HepG2 (cell line): ENCODE results near the gene MTA1. TPM values are rescaled to one million over a fixed set of nuclear protein-coding genes. Genes with fewer than 3 reads are reported as not detected.

ENCODE experiments used
- ATF7-NPFF ChIP-seq: sonication (generic); formaldehyde crosslinking; IDR thresholded peaks from 2 replicates; pipeline ENCODE4 v1.8.1; 2023; ENCODE audit warnings: mild to moderate bottlenecking, low read depth, missing genetic modification reagents, moderate library complexity
- CTCF ChIP-seq: sonication (generic); formaldehyde crosslinking; IDR thresholded peaks from 2 replicates; pipeline ENCODE4 v1.5.0; 2020; ENCODE audit warnings: mild to moderate bottlenecking, missing genetic modification reagents, moderate library complexity
- GATAD1 ChIP-seq: IDR thresholded peaks from 2 replicates; pipeline ENCODE4 v1.6.1; 2016; ENCODE audit warnings: missing genetic modification reagents, missing compliant biosample characterization
- HDAC1 ChIP-seq: sonication (generic); formaldehyde crosslinking; IDR thresholded peaks from 2 replicates; pipeline ENCODE4 v1.5.1; 2020; ENCODE audit warnings: mild to moderate bottlenecking, missing genetic modification reagents
- MNT ChIP-seq: fragments of 450-650 bp; IDR thresholded peaks from 2 replicates; pipeline ENCODE4 v1.6.1; 2016
- NONO ChIP-seq, 2 experiments: fragments of 450-650 bp in 1 of 2; sonication (generic) in 1 of 2; formaldehyde crosslinking in 1 of 2; IDR thresholded peaks in 1 of 2; conservative IDR thresholded peaks in 1 of 2; 2 replicates each; pipeline versions ENCODE4 v1.6.1 to v1.8.0; 2017 to 2022; ENCODE audit warnings: mild to moderate bottlenecking in 1 of 2, missing genetic modification reagents in 1 of 2, moderate library complexity in 1 of 2
- PHF20 ChIP-seq: sonication (generic); formaldehyde crosslinking; IDR thresholded peaks from 2 replicates; pipeline ENCODE4 v1.5.0; 2020; ENCODE audit warnings: mild to moderate bottlenecking, missing genetic modification reagents
- RAD21 ChIP-seq: fragments of 450-650 bp; formaldehyde crosslinking; IDR thresholded peaks from 2 replicates; pipeline ENCODE4 v1.5.0; 2020; ENCODE audit warnings: mild to moderate bottlenecking
- TCF12 ChIP-seq, 2 experiments: fragments of 450-650 bp in 1 of 2; sonication (generic) in 1 of 2; formaldehyde crosslinking in 1 of 2; IDR thresholded peaks; 2 replicates each; pipeline versions ENCODE4 v1.6.1 to v1.8.0; 2017 to 2022; ENCODE audit warnings: antibody characterized with exemption in 1 of 2, mild to moderate bottlenecking in 1 of 2, missing genetic modification reagents in 1 of 2, moderate library complexity in 1 of 2
- ZFP36L1 ChIP-seq: sonication (generic); formaldehyde crosslinking; IDR thresholded peaks from 2 replicates; pipeline ENCODE4 v1.8.0; 2022; ENCODE audit warnings: mild to moderate bottlenecking, missing genetic modification reagents, moderate library complexity
- ZHX1 ChIP-seq: sonication (generic); formaldehyde crosslinking; IDR thresholded peaks from 2 replicates; pipeline ENCODE4 v1.8.1; 2022; ENCODE audit warnings: low read depth, mild to moderate bottlenecking, missing genetic modification reagents
- ZMAT3 ChIP-seq: sonication (generic); formaldehyde crosslinking; conservative IDR thresholded peaks from 2 replicates; pipeline ENCODE4 v1.7.0; 2021; ENCODE audit warnings: missing genetic modification reagents
- ZNF709 ChIP-seq: sonication (generic); formaldehyde crosslinking; IDR thresholded peaks from 2 replicates; pipeline ENCODE4 v1.5.0; 2020; ENCODE audit warnings: mild to moderate bottlenecking, missing genetic modification reagents
- ZNF772 ChIP-seq: sonication (generic); formaldehyde crosslinking; IDR thresholded peaks from 2 replicates; pipeline ENCODE4 v1.5.0; 2020; ENCODE audit warnings: mild to moderate bottlenecking, missing genetic modification reagents
- ZSCAN31 ChIP-seq: sonication (generic); formaldehyde crosslinking; IDR thresholded peaks from 2 replicates; pipeline ENCODE4 v1.5.0; 2020; ENCODE audit warnings: low read depth, mild to moderate bottlenecking, missing genetic modification reagents
- polyA plus RNA-seq, 8 experiments: library from polyadenylated mRNA; depleted of rRNA in 3 of 8; stranded (reverse) in 7 of 8; unstranded in 1 of 8; fragments of >200 nt; fragmentation: Illumina TruSeq in 4 of 8; extraction: Trizol in 4 of 8; gene quantifications; 2 replicates each; pipeline versions ENCODE4 v1.2.1 to v1.2.3, GENCODE V29; 2011 to 2016; ENCODE audit warnings: low read depth in 4 of 8, missing spikeins in 1 of 8, mixed read lengths in 1 of 8; ENCODE audit not compliant: insufficient read depth in 1 of 8
- total RNA-seq, 5 experiments: library from RNA; depleted of rRNA; stranded (reverse); fragments of >200 nt; fragmentation: Illumina TruSeq; extraction: Trizol; gene quantifications; 2 replicates each; pipeline ENCODE4 v1.2.3, GENCODE V29; 2016; ENCODE audit warnings: low read depth in 1 of 5
- TF ChIP-seq, protein P1 (sequence below): sonication (generic); formaldehyde crosslinking; IDR thresholded peaks from 2 replicates; pipeline ENCODE4 v1.5.1; 2020; ENCODE audit warnings: missing genetic modification reagents, mild to moderate bottlenecking, borderline replicate concordance
- TF ChIP-seq, protein P2 (sequence below): sonication (generic); formaldehyde crosslinking; IDR thresholded peaks from 2 replicates; pipeline ENCODE4 v1.9.0; 2021; ENCODE audit warnings: missing genetic modification reagents, borderline replicate concordance

MTA1 gene
- total and polyA plus RNA-seq, 2 of the 13 experiments (the other 11 are each of a cell fraction or from before 2014, with no cell fraction given): 35.2 to 85.8 TPM

GRCh38 chr14:105398044-105398725 lies 21.4 kb upstream of the MTA1 start, which contains the start of gene TEX22 (continued):
- TF ChIP-seq, protein P1, sequence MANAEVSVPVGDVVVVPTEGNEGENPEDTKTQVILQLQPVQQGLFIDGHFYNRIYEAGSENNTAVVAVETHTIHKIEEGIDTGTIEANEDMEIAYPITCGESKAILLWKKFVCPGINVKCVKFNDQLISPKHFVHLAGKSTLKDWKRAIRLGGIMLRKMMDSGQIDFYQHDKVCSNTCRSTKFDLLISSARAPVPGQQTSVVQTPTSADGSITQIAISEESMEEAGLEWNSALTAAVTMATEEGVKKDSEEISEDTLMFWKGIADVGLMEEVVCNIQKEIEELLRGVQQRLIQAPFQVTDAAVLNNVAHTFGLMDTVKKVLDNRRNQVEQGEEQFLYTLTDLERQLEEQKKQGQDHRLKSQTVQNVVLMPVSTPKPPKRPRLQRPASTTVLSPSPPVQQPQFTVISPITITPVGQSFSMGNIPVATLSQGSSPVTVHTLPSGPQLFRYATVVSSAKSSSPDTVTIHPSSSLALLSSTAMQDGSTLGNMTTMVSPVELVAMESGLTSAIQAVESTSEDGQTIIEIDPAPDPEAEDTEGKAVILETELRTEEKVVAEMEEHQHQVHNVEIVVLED (CRISPR knock-in tag): peak; percentile 80
- TF ChIP-seq MNT (no peak), GATAD1 (CRISPR knock-in tag) (peak; percentile 85), ZNF772 (CRISPR knock-in tag) (0 out of 2 replicates have a peak, but pooled peaks have one; percentile 10), PHF20 (peak; percentile 85), HDAC1 (CRISPR knock-in tag) (peak; percentile 67; the same call in 1 of the 2 replicates), ZNF709 (CRISPR knock-in tag) (no peak; the same call in 1 of the 2 replicates), ZSCAN31 (CRISPR knock-in tag) (peak; percentile 21; the same call in 1 of the 2 replicates), CTCF (peak; percentile 56), NONO (IDR thresholded peaks at IDR 0.05) (no peak), NONO (CRISPR knock-in tag; conservative IDR thresholded peaks at IDR 0.05) (peak; percentile 74; the same call in 1 of the 2 replicates), ATF7-NPFF (CRISPR knock-in tag) (peak; percentile 56), ZFP36L1 (no peak), TCF12 (IDR thresholded peaks at IDR 0.05) (no peak), TCF12 (CRISPR knock-in tag; IDR thresholded peaks at IDR 0.05) (0 out of 2 replicates have a peak, but pooled peaks have one; percentile 19), RAD21 (CRISPR knock-in tag) (peak; percentile 46), ZMAT3 (CRISPR knock-in tag) (no peak), ZHX1 (CRISPR knock-in tag) (peak; percentile 26; the same call in 1 of the 2 replicates)
- TF ChIP-seq, protein P2, sequence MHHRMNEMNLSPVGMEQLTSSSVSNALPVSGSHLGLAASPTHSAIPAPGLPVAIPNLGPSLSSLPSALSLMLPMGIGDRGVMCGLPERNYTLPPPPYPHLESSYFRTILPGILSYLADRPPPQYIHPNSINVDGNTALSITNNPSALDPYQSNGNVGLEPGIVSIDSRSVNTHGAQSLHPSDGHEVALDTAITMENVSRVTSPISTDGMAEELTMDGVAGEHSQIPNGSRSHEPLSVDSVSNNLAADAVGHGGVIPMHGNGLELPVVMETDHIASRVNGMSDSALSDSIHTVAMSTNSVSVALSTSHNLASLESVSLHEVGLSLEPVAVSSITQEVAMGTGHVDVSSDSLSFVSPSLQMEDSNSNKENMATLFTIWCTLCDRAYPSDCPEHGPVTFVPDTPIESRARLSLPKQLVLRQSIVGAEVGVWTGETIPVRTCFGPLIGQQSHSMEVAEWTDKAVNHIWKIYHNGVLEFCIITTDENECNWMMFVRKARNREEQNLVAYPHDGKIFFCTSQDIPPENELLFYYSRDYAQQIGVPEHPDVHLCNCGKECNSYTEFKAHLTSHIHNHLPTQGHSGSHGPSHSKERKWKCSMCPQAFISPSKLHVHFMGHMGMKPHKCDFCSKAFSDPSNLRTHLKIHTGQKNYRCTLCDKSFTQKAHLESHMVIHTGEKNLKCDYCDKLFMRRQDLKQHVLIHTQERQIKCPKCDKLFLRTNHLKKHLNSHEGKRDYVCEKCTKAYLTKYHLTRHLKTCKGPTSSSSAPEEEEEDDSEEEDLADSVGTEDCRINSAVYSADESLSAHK: peak; percentile 25; the same call in 1 of the 2 replicates
